ENCODE measurements around the gene FOXJ1. TPM values are rescaled to one million over a fixed set of nuclear protein-coding genes. Genes with fewer than 3 reads are reported as not detected.
A peak's percentile ranks its signal among the peaks of the same experiment; 100 is the strongest.

The FOXJ1 gene
- total RNA-seq, 2 donors from 2014 or later: 1.6 to 2.8 TPM

DNA sequence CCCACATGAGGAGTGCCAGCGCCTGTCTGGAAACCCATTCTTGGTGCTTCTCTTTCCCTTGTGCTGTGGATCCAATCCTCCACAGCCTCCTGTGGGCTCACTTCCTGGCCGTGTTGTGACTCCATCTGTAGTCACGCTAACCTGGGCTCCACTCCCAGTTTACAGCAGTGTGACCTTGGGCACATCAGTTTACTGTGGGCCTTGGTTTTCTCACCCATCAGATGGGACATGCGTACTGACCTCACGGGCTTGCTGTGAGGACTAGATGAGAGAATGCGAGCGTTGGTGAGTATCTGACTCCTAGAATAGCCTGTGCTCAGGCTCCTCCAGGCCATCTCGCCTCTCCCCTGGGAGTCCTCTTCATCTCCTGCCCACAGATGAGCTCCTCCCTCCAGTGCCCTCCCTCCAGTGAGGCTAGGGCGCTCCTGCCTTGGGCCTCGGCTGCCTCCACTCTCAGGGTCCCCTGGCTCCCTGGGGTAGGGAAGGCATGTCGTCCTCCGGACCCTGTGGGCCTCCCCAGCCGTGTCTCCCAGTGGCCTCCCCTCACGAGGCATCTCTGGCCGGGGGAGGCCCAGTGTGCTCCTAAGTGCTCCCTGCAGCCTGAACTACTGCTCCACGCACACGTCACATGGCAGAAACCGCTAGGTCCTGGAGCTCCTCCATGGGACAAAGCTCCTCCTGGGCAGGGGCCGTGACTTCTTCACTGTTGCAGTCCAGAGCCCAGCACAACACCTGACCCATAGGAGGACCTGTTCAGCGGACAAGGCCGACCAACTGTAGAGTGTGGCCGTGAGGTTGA is 5.2 kb upstream of the FOXJ1 start:
- DNase-seq (no peak), ATAC-seq (no peak)
- intact Hi-C loops (cut with DNase I, micrococcal nuclease): no loop called here

DNA sequence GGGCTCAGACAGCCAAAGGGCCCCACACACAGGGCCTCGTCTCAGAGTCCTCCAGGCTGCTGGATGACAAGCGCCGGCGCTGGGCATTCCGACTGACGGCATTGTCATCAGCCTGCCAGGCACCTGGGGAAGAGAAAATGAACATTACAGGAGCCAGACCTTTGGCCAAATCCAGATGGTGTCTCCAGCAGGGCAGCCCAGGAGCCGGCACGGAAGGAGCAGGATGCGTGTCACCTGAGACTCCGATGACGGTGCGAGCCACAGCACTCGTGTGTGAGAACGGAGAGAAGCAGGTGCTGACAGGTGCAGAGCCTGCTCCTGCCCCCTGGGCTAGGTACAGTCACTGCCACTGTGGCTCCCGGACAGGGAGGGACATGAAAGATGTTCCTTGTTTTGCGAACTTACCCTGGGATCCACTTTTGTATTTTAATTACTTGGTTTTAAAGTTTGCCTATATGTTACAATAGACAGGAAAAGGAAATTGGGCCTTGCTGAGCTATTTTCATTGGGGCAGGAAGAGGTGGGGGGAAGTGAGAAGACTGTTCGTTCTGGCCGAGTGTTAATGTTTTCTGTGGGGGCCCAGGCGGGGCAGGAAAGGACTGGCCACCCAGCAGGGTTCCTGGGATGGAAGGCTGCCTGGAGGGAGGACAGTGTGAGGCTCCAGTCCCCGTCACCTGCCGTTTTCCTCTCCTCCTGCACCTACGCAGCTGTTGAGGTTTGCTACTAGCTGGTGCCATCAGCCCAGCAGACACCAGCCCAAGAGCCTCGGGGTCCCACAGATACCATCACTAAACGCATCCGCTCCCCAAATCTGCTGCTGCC is 4.4 kb upstream of the FOXJ1 start:
- DNase-seq (peak in 1 of 2 donors; percentile 47), ATAC-seq (no peak)
- intact Hi-C loops (cut with DNase I, micrococcal nuclease): no loop called here

DNA sequence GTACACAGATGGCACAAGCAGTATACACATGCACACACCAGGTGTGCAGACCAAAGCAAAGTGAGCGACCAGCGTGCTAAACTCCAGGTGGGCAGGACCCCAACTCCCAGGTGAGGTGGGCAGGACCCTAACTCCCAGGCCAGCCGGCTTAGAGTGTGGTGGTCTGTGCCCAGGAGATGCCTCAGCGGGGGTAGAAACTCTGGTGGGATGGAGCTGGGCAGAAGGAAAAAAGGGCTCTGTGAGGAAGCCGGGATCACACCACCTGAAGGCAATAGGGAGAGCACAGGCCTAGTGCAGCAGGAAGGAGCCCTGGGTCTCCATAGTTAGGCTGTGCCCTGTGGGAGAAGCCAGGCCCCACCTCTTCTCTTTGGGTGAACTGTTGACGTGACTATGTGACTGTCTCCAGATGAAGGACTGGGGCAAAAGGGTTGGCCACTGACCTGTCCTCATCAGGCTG is 1.6 kb upstream of the FOXJ1 start:
- intact Hi-C loops (cut with DNase I, micrococcal nuclease): no loop called here
- no peak for ATAC-seq
- DNase-seq: no peak

DNA sequence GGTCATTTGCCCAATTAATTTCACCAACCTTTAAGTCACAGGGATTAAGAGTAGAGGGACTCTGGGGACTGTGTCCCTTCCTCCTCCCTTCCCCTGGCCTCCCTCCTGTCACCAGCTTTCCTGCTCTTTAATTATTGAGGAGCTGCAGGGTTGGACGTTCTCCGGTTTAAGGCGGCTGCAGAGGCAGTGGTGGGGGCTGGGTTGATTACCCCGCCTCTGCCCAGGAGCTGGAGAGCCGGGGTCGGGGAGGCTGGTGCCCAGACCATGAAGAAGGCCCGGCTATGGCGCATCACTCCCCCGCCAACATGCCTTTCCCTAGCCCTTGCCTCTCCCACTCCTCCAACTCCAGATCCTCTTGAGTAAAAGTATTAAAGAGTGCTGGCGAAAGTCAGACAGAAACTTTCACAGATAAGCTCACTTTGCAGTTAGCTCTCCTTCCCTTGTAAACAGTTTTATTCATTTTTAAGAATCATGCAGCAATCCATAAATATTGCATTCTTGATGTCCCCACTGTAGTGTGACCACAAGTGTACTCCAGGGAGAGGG is 1.1 kb upstream of the FOXJ1 start:
- ATAC-seq (no peak), DNase-seq (no peak)
- intact Hi-C loops (cut with DNase I, micrococcal nuclease): no loop called here

DNA sequence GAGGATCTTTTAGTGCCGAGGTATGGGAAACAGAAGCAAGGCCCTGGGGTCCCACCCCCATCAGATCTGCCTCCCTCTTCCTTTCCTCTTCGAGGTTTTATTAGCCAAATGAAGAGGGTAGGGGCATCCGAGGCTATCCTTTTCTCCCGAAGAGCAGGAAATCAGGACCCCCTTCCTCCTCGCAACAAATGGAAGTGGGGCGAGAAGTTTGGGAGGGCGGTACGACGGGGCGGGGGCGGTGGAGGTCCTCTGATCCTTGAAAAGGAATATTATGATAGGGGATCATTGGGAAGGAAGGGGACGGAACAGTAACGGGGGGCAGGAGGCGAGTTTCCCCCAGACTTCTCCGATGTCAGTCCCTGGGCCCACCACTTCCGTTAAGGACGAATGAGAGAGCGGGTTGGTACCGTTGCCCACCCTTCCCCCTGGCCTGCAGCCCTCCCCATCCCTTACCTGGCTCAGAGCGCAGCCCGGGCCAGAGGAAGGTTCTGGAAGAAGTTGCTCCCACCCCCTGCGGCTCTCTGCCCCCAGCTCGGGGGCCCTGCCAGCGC is 309 bp downstream of the FOXJ1 start:
- DNase-seq: no peak
- intact Hi-C loops (cut with DNase I, micrococcal nuclease): no loop called here
- ATAC-seq: no peak

DNA sequence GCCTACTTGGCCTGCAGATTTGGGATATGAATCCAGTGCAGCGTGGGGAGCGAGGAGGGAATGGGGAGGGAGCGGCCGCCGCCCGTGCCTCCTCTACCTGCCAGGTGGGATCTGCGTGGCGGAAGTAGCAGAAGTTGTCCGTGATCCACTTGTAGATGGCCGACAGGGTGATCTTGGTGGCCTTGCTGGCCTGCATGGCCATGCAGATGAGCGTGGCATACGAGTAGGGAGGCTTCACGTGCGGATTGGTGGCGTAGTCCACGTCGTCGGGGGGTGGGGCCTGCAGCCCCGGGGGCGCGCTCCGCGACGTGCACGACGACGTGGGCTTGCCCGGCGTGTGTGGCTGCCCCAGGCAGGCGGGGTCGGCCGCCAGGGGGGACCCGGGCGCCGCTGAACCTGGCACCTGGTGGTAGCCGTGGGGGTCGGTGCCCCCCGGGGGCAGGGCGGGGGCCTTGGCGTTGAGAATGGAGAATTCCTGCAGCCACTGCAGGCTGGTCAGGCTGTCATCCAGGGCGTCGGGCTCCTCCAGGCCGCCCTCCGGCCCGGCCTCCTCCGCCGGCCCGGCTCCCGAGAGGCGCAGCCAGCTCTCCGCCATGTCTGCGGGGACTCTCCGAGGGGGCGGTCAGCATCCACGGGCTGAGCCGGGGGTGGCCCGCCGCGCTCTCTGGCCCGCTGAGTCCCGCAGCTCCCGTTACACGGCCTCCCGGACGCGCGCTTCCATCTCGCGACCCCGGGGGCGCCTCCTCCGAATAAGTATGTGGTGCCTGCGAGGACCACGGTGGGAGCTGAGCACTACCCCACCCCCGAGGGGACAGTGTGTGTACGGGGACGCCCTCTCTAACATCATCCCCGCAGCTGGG is 1.0 kb downstream of the FOXJ1 start:
- DNase-seq (peak; percentile 56 to 67), ATAC-seq (peak; percentile 76)
- intact Hi-C loops (cut with DNase I, micrococcal nuclease): no loop called here

- ATAC-seq (no peak), DNase-seq (no peak)
- intact Hi-C loops (cut with DNase I, micrococcal nuclease): no loop called here
These were observed 1.9 kb downstream of the FOXJ1 start for GRCh38 chr17:76138896-76139752.

GRCh38 chr17:76138234-76138895 is 2.7 kb downstream of the FOXJ1 start:
- intact Hi-C loops (cut with DNase I, micrococcal nuclease): no loop called here
- DNase-seq (no peak), ATAC-seq (no peak)

DNA sequence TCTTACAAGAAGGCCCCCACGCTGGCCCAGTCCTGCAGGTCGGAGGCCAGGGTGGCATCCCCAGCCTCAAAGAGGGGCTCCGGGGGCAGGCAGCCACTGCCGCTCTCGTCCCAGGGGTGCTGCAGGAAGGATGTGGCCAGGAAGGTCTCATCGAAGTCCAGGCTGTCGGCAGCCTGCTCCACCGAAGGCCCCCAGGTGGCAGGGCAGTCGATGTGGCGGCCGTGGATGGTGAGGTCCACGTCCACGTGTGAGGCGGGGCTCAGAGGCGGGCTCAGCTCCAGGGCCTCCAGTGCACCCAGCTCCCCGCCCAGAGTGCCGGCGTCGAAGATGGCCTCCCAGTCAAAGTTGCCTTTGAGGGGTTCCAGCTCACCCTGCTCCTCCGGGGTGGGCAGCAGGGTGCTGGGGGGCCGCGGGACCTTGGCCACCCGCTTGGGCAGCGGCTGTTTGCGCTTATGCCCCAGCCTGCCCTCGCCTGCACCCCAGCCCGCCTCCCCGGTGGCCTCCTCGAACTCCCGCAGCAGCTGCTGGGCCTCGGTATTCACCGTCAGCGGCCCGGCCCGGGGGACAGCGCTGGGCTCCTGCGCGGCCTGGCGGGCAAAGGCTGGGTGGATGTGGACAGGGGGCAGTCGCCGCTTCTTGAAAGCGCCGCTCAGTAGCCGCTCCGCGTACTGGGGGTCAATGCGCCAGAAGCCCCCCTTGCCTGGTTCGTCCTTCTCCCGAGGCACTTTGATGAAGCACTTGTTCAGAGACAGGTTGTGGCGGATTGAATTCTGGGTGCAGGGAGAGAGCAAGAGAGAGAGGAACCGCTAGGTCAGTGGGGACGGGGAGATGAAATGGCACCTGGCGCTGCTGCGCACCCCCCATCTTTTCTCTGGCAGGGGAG is 3.5 kb downstream of the FOXJ1 start:
- ATAC-seq: no peak
- no peak for DNase-seq
- intact Hi-C loops (cut with DNase I, micrococcal nuclease): no loop called here

DNA sequence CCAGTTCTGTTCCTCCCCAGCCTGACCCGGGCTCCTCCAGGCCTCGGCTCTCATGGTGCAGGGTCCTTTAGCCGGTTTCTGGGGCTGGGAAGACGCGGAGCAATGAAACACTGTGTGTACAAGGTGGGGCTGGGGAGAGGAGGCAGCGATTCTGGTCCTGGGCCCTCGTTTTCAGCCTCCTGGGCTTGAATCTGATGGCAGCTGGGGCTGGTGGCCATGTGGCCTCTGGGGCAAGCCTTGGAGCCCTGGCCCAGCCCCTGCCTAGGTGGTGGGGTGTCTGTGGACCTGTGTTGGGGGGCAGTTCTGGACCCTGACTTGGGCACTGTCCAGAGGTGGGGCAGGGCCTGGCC is 4.1 kb downstream of the FOXJ1 start:
- intact Hi-C loops (cut with DNase I, micrococcal nuclease): no loop called here
- ATAC-seq (no peak), DNase-seq (no peak)

- DNase-seq (no peak), ATAC-seq (no peak)
- intact Hi-C loops (cut with DNase I, micrococcal nuclease): no loop called here
These were observed 4.6 kb downstream of the FOXJ1 start for GRCh38 chr17:76136276-76137000.

- no peak for ATAC-seq
- intact Hi-C loops (cut with DNase I, micrococcal nuclease): no loop called here
- DNase-seq: no peak
These were observed 5.2 kb downstream of the FOXJ1 start for GRCh38 chr17:76135810-76136188.

DNA sequence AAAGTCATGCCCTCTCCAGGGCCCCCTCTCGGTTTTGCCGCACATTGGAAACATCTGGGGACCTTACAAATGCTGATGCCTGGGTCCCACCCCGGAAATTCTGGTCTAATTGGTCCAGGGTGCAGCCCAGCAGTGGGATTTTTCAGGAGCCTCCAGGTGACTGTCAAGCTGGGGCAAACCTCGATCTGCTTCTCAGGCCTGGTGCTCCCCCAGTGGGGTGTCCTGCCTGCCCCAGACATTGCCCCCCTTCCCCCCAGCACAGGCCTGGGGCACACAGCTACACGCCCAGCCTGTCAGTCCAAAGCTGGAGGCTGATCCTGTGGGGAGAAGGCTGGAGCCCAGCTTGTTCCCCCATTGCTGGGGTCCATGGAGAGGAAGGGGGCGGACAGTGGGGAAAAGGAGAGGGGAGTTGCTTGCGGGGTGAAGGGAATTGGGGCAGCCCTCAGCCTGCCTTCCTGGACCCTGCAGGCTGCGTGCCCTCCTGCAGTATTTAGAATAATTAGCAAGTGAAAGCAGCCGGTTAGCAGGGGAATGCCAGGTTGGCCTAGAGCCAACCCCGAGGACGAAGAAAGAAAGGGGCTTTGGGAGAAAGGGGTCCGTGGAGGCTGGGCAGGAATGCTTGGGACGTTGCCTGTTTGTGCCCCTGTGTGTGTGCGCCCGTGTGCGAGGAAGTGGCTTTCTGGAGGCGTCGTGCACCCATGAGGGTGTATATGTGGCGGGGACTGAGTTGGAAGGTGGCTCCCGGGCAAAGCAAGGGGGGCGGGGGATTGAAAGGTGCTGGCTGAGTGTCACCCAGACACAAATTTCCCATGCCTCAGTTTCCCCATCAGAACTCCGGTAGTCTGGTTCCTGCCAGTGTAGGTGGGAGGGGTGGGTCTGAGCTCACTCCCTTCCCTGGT is 5.9 kb downstream of the FOXJ1 start:
- intact Hi-C loops (cut with DNase I, micrococcal nuclease): no loop called here
- no peak for ATAC-seq
- no peak for DNase-seq

GRCh38 chr17:76132574-76133338 is 8.3 kb downstream of the FOXJ1 start:
- peak; percentile 93 for ATAC-seq
- peak; percentile 59 to 77 for DNase-seq
- intact Hi-C loops (cut with DNase I, micrococcal nuclease): no loop called here

Data from left colon (tissue), 2 donors.